Psoas muscle (tissue), 8 donors: Measurements from ENCODE around the gene SLC24A4. TPM values are rescaled to one million over a fixed set of nuclear protein-coding genes. Genes with fewer than 3 reads are reported as not detected.

Experiments used
- ATAC-seq, 4 donors: fragments of 200-7000 bp; cut with Tn5 transposase; one replicate each; pipeline ENCODE4 v1.9.1; 2020; ENCODE audit warnings: moderate library complexity in 3 of 4, mild to moderate bottlenecking in 2 of 4
- DNase-seq, 2 donors: peaks; one replicate each; pipeline ENCODE4 v3.0.0-alpha.2; 2020
- H3K27ac ChIP-seq: fragments of 200-600 bp; one replicate; pipeline ENCODE4 v1.8.0; 2022
- H3K27me3 ChIP-seq, 3 donors: fragments of 200-600 bp in 1 of 3; one replicate each; pipeline versions ENCODE4 v1.6.1 to v1.8.0; 2013 to 2022; ENCODE audit warnings: low read length in 2 of 3, mild to moderate bottlenecking in 2 of 3, moderate library complexity in 1 of 3; ENCODE audit not compliant: insufficient read depth in 3 of 3
- H3K36me3 ChIP-seq, 2 donors: fragments of 200-600 bp in 1 of 2; one replicate each; pipeline versions ENCODE4 v1.6.1 to v1.8.0; 2013 to 2022; ENCODE audit warnings: low read depth in 1 of 2, mild to moderate bottlenecking in 1 of 2, moderate library complexity in 1 of 2; ENCODE audit not compliant: insufficient read depth in 1 of 2
- H3K4me1 ChIP-seq: fragments of 200-600 bp; one replicate; pipeline ENCODE4 v1.8.0; 2022
- H3K4me3 ChIP-seq: fragments of 200-600 bp; one replicate; pipeline ENCODE4 v1.8.0; 2022; ENCODE audit warnings: mild to moderate bottlenecking
- H3K9me3 ChIP-seq: fragments of 200-600 bp; one replicate; pipeline ENCODE4 v1.8.0; 2022
- CTCF ChIP-seq: fragments of 200-600 bp; IDR thresholded peaks from one replicate; pipeline ENCODE4 v1.8.0; 2022; ENCODE audit warnings: antibody characterized with exemption
- WGBS, 3 donors: extraction: QIAGEN DNeasy Blood & Tissue Kit; methylation state at CpG; one replicate each; pipeline versions ENCODE4 v1.1.6 to v1.1.7; 2013; 5-methylcytosine and 5-hydroxymethylcytosine counted together
- intact Hi-C, 2 donors: fragments of 100-400 bp; cut with DNase I; formaldehyde crosslinking; loops; one replicate each; pipeline versions ENCODE4 v1.11.0 to v1.14.2; 2022
- polyA plus RNA-seq, 3 donors: library from polyadenylated mRNA; stranded (reverse); fragments of 200-250 nt; gene quantifications; one replicate each; pipeline ENCODE4 v1.2.3, GENCODE V29; 2013
- total RNA-seq, 4 donors: library from RNA; stranded (reverse); fragmentation: NEBNext Ultra II Directional in 2 of 4; extraction: Animal tissue kit (Norgen Biotek cat#: 25700) in 2 of 4; gene quantifications; one replicate each; pipeline versions ENCODE4 v1.2.1 to v1.2.4, GENCODE V29; 2021 to 2023
- donor health status: healthy with polysubstance abuse.
- donor health status: DM: no; HTN: no; CAD: no; lungs with moderate emphysema.
- donor health status: Bipolar disorder and iron deficiency.
- donor health status: healthy.
- donor health status: DM: yes; HTN: yes; CAD: no.
- donor health status: DM: no; HTN: no; CAD: no.
- donor health status: DM: no; HTN: no; CAD: no.
- donor health status: DM: yes; HTN: yes; CAD: no.

Gene SLC24A4
- total and polyA plus RNA-seq, 7 donors, result 0.21 to 2.3 (median 0.34) TPM

GRCh38 chr14:92348154-92348553, 25.2 kb downstream of the SLC24A4 start:
- Histone ChIP-seq H3K27ac (no peak overlapping the region), H3K9me3 (no peaks in the 10 kb centered on the region), H3K36me3 (no peaks in the 10 kb centered on the region), H3K27me3 (no peaks in the 10 kb centered on the region), H3K4me1 (no peaks in the 10 kb centered on the region), H3K4me3 (no peak overlapping the region)
- 61 to 69% (median 67%) methylated on average over 5 of the region's 5 CpGs for WGBS, 3 donors
- TF ChIP-seq CTCF, result no peak
- intact Hi-C loops, result no loop called here
- DNase-seq (no peak), ATAC-seq (no peak)

- TF ChIP-seq CTCF, result no peak
- Histone ChIP-seq H3K9me3 (no peaks in the 10 kb centered on the region), H3K4me1 (no peaks in the 10 kb centered on the region), H3K36me3 (no peaks in the 10 kb centered on the region), H3K27ac (no peak overlapping the region), H3K4me3 (no peak overlapping the region), H3K27me3 (no peaks in the 10 kb centered on the region)
- DNase-seq (no peak), ATAC-seq (no peak)
- 82 to 89% (median 85%) methylated on average over 1 of the region's 1 CpG for WGBS, 3 donors
- intact Hi-C loops, result no loop called here
These were observed 28.8 kb downstream of the SLC24A4 start for GRCh38 chr14:92351750-92352149.

GRCh38 chr14:92352158-92352985, 29.4 kb downstream of the SLC24A4 start:
- Histone ChIP-seq H3K27me3 (no peaks in the 10 kb centered on the region), H3K27ac (no peak overlapping the region), H3K4me3 (no peak overlapping the region), H3K4me1 (no peaks in the 10 kb centered on the region), H3K36me3 (no peaks in the 10 kb centered on the region), H3K9me3 (no peaks in the 10 kb centered on the region)
- ATAC-seq (no peak), DNase-seq (no peak)
- intact Hi-C loops, result no loop called here
- WGBS, 3 donors, result 46 to 52% (median 48%) methylated on average over 9 of the region's 9 CpGs
- no peak for TF ChIP-seq CTCF

GRCh38 chr14:92353447-92353846, 30.5 kb downstream of the SLC24A4 start:
- 70 to 77% (median 72%) methylated on average over 3 of the region's 3 CpGs for WGBS, 3 donors
- no peak overlapping the region for H3K27ac ChIP-seq

More at GRCh38 chr14:92353447-92353846, 30.5 kb downstream of the SLC24A4 start:
- no peaks in the 10 kb centered on the region for H3K36me3 ChIP-seq
- ATAC-seq, result no peak
- H3K4me1 ChIP-seq, result no peaks in the 10 kb centered on the region
- H3K9me3 ChIP-seq, result no peaks in the 10 kb centered on the region
- H3K4me3 ChIP-seq, result no peak overlapping the region
- TF ChIP-seq CTCF, result no peak
- no peak for DNase-seq
- intact Hi-C loops, result no loop called here
- no peaks in the 10 kb centered on the region for H3K27me3 ChIP-seq
